Measurements from ENCODE around the gene TRAF2. TPM values are rescaled to one million over a fixed set of nuclear protein-coding genes. Genes with fewer than 3 reads are reported as not detected.

TRAF2 gene
- total RNA-seq, 1 donor from 2014 or later: 16.4 TPM

- no peak for DNase-seq (ENCODE audit: low spot score)
These were observed 51.1 kb downstream of the TRAF2 start for GRCh38 chr9:136937186-136938001.

- DNase-seq (ENCODE audit: low spot score): no peak
These were observed 53.2 kb downstream of the TRAF2 start for GRCh38 chr9:136939431-136939995.

- no peak for DNase-seq (ENCODE audit: low spot score)
These were observed 53.7 kb downstream of the TRAF2 start for GRCh38 chr9:136939996-136940525.

DNA sequence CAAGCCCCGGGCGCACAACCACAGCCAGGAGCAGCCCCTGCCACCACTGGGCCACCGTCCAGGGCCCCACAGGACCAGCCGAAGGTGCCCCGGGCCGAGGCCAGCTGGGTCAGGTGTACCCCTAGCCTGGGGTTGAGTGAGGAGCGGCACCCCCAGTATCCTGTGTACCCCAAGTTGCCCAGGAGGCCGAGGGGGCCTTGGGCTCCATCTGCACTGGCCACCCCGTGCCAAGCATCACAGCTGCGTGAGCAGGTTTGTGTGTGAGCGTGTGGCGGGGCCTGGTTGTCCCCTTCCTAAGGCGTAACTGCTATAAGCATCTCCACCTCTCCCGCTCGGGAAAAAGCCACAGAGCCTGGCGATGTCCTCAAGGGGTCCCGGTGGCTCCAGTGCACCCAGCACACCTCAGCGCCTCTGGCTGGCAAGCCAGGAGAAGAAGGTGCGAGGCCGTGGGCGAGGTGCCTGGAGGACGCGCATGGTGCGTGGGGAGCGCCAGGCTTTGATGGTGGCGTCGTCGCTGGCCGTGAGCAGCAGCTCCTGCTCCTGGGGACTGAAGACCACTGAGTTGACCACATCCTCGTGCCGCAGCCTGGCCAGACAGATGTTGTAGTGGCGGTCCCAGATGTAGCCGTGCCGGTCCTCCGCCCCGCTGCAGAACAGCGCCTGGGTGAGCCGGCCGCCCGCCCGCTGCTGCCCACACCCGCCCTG lies 54.4 kb downstream of the TRAF2 start:
- no peak for DNase-seq (ENCODE audit: low spot score)

DNA sequence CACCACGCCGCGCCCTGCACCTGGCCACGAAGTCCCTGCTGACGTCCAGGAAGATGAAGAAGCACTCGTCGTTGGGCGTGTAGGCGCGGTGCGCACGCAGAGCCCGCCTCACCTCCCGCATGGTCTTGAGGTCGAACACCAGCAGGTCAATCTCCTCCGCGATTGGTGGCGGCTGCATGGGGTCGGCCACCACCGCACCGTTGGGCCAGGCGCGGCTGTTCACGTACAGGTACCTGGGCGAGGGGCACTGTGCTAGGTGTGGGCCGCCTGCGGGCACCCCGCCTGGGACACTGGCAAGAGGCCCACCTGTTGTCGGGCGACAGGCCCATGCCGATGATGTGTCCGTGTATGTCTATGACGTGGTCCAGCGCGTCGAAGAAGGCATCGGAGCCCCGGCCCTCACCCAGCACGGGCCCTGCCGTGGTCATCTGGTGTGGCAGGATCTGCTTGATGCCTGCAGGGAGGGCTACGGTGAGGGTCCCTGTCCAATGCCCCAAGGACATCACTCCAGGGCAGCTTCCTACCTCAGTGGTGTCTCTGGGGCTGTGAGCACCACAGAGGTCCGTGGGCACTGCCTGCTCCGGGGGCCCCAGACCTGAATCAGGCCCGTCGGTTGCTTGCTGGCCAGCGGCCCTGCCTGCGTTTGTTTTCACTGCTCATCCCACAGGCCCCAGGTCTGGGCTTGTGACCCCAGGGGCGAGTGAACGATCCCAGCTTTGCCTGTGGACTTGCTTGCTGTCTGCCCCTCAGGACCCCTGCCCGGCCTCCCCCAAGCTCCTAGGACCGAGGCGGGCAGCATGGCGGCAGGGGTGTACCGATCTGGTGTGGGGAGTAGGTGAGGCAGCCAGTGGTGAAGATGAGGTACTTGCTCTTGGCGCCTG lies 55.2 kb downstream of the TRAF2 start:
- no peak for DNase-seq (ENCODE audit: low spot score)

DNA sequence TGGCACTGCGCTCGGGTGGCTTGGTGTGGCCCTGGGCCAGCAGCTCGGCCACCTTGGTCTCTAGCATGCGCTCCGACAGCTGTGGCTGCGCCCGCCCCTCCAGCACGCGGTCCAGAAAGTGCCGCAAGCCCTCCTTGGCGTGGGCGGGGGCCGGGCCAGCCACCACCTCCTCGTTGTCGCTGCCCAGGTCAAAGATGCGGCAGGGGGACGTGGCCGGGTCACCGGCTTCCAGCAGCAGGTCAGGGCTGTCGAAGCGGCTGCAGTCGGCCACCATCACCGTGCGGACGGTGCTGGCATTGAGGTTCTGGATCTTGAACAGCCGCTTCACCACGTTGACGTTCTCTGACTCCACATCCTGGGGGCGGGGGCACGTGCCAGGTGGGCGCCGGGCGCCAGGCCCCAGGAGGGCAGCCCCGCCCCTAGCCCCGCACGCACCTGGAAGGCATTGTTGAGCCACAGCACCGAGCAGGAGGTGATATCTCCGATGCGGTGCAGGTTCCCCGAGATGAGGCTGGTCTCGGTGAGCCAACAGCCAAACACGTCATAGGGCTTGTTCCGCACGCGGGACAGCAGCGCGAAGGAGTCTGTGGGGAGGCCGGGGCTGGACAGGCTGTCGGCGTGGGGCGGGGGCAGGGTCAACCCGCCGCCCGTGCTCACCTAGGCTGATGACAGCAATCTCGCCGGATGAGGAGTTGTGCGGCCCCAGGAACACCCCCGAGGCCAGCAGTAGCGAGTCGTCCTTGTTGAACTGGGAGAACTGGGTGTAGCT lies 56.0 kb downstream of the TRAF2 start:
- peak; percentile 44 for DNase-seq (ENCODE audit: low spot score)

GRCh38 chr9:136942881-136943230 lies 56.5 kb downstream of the TRAF2 start:
- peak; percentile 45 for DNase-seq (ENCODE audit: low spot score)

DNA sequence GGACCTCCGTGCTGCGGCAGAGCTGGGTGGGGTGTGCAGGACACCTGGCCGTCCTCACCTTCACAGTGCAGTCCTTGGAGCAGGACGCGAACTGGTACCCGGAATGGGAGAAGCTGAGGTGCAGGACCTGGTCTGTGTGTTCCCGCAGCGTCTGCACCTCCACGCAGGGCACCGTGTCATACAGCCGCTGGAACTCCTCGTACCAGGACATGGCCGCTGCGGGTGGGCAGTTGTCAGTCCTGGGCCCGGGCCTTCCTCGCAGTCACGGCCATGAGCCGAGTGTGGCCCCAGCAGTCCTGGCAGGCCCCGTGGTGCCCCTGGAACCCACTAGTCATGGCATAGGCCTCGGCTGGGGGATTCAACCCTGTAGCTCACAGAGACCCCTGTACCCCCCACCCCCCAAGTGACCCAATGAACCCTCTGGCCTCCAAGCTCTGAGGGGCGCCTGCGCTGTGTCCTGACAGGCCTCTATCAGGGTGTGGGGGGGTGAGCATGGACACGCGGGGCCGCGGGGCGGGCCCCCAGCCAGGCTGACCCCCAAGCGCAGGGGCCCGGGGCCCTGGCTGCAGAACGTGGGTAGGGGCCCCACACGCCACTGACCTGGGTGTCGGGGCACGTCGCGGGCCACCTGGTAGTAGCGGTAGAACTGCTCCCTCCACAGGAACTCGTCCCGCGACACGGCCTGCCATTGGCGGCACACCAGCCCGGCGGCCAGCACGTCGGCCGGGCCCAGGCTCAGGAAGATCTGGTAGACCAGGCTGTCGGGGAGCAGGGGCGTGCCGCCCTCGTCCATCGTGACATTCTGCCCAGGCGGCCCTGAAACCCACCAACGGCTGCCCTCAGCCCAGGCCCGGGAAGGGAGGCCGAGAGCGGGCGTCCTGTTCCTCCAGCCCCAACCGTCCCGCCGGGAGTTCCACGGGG lies 57.2 kb downstream of the TRAF2 start:
- DNase-seq (ENCODE audit: low spot score): no peak

DNA sequence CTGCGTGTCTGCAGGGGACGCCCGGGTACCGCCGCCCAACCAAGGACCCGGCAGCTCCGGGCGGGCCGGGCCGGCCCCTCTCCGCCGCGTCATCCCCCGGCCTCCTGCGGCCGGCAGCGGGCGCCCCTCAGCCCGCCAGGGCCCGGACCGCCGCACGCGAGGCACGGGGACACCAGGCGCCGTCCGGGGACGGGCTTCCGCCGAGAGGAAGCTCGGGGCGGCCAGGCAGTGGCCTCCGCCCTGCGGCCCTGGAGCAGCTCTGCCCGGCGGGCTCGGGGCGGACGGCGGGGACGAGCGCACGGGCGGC lies 57.8 kb downstream of the TRAF2 start:
- no peak for DNase-seq (ENCODE audit: low spot score)

DNA sequence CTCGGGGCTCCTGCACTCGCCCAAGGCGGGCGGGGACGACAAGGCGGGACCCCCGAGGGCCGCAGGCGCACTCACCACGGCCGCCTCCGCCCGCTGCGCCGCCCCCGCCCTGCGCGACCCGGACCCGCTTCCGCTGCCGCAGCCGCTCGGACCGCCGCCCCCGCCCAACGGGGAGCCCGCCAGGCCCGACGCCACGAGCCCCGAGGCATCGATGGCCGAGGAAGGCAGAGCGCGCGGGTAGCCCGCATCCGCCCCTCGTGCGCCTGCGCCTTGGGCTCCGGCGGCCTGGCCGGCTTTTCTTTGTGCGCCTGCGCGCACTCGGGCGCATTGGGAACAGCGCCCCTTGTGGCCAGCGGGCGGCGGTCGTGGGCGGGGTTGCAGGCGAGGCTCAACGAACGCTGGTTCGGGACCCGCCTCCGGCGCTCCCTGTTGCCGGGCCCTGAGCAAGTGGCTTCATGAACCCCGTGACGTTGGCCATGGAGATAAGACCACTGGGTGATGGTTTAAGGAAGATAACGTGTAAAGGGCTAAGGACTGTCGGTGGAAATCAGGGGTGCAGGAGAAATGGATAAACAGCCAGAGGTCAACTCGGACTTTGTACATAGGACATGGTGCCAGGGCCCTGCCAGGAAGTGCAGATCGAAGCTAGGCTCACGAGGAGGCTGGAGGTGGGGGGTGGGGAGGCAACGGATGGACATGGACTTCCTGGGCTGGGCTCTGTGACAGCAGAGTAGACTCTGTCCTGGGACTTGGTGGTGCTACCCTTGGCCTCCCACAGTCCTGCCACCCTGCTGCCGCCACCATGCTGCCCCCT lies 58.4 kb downstream of the TRAF2 start, which contains the start of the genes C8G and FBXW5:
Gene C8G, plus strand, starts transcription at position 725 of the 814 bp plus-strand sequence. Its CDS starts 78 bp downstream, at position 803.
Gene FBXW5, minus strand, starts transcription at position 220 of the 814 bp plus-strand sequence. CDS start 655 bp downstream, outside the sequence.
- DNase-seq (ENCODE audit: low spot score): peak; percentile 94

DNA sequence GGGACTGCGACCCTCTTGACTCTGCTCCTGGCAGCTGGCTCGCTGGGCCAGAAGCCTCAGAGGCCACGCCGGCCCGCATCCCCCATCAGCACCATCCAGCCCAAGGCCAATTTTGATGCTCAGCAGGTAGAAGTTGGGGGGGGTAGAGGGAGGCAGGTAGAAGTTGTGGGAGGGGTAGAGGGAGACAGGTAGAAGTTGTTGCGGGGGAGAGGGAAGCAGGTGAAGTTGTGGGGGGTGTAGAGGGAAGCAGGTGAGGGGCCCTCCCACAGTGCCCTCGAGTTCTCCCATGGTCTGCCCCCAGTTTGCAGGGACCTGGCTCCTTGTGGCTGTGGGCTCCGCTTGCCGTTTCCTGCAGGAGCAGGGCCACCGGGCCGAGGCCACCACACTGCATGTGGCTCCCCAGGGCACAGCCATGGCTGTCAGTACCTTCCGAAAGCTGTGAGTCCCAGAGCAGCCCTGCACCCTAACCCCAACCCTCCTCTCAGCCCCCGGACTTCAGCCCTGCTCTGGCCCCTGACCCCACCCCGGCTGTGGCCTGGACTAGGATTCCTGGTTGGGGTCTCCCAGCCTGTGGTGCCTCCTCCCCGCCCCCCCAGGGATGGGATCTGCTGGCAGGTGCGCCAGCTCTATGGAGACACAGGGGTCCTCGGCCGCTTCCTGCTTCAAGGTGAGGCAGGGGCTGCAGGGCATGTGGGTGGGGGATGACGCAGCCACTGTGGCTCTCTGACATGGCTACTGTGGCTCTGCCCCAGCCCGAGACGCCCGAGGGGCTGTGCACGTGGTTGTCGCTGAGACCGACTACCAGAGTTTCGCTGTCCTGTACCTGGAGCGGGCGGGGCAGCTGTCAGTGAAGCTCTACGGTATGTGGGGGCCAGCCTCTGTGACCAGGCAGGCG lies 59.3 kb downstream of the TRAF2 start:
- no peak for DNase-seq (ENCODE audit: low spot score)

DNA sequence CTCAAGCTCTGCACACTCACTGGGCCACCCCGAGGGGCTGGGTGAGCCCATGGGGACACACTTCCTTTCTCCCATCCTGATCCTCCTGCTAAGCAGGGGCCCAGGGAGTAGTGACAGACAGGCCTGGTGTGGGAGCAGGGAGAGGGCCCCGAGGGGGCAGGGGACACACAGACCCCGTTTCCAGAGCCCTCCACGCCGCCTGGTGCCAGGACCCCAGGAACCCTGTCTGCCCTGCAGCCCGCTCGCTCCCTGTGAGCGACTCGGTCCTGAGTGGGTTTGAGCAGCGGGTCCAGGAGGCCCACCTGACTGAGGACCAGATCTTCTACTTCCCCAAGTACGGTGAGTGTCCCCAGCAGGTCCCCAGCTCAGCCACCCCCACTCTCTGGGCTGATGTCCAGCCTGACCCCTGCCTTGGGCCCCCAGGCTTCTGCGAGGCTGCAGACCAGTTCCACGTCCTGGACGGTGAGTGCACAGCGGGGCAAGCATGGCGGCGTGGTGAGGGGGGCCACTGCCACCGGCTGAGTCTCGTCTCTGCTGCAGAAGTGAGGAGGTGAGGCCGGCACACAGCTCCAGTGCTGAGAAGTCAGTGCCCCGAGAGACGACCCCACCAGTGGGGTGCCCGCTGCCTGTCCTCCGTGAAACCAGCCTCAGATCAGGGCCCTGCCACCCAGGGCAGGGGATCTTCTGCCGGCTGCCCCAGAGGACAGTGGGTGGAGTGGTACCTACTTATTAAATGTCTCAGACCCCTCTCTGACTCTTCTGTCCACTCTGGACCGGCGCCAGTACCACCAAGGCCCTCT lies 60.1 kb downstream of the TRAF2 start:
- no peak for DNase-seq (ENCODE audit: low spot score)

- DNase-seq (ENCODE audit: low spot score): no peak
These were observed 60.9 kb downstream of the TRAF2 start for GRCh38 chr9:136947028-136947891.

DNA sequence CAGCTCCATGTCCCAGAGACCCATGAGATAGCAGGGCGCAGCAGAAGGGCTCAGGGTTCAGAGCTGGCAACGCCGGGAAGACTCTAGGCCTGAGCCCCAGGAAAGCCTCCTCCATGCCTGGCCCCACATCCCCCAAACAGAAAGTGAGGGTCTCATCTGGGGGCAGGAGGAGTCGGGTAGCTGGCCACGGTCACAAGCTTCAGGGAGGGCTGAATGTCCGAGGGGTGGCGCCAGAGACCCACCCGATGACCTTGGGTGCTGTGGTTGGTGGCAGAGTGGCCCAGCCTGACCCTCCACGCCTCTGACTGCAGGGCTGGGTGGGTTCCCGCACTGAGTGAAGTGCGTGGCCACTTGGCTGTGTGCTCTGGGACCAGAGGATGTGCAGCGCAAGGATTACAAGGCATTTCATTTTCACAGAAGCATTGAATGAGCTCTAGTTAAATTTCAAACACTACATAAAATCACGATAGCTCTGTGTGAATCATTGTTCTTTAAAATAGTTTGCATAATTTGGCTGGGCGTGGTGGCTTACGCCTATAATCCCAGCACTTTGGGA lies 61.7 kb downstream of the TRAF2 start:
- DNase-seq (ENCODE audit: low spot score): no peak

- no peak for DNase-seq (ENCODE audit: low spot score)
These were observed 63.0 kb downstream of the TRAF2 start for GRCh38 chr9:136949239-136949816.

Measured in ureter (tissue), 1 donor.